ENCODE measurements around the gene ZNF285.
"Not testable (repeated sequence)": the region's sequence is repeated elsewhere in the genome, so short reads cannot be mapped to it uniquely, and the experiment has no call there.

Gene ZNF285

DNA sequence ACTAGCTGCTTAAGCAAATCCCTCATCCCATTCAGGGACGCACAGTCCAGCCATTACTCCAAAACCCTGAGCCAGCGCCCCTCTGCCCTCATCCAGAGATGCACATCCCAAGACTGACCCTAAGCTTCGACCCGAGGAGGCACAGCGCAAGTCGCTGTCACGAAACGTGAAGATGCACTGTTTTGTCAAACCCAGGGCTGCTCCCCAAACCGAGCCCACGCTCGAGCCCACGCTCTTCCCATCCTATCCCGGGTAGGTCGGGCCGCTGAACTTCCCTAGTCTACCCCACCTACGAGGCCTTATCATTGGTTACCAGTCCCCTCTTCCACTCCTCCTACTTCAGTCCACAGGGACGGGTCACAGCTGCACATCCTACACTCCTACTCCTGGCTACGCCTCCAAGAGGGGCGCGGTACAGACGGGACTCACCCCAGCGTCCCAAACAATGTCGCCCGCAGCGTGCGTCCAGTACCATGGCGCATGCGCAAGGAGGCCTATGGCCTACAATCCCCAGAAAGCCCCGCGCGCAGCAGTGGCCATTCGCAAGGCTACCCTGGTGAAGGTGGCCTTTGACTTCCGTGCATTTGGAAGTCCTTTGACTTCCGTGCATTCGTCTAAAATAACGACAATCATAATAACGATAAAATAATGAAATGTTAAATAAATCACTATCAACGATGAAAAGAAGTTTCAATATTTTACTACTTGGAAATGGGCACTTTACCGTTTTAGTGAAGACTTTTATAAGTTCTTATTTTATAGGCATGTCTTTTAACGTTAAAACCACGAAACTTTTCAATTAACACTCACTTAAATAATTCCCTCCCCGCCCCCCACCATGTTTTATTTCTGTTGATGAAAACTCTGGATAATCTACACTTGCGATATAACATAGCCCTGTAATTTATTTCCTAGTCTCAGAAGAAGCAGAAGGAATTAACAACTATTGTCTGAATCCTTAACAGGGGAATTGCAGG is at the start of gene ZNF285:
Gene ZNF285 (minus strand): TSS at position 470 of the 977 bp plus-strand sequence. CDS start 4,395 bp downstream, outside the sequence.
- peak; percentile 78 for DNase-seq

DNA sequence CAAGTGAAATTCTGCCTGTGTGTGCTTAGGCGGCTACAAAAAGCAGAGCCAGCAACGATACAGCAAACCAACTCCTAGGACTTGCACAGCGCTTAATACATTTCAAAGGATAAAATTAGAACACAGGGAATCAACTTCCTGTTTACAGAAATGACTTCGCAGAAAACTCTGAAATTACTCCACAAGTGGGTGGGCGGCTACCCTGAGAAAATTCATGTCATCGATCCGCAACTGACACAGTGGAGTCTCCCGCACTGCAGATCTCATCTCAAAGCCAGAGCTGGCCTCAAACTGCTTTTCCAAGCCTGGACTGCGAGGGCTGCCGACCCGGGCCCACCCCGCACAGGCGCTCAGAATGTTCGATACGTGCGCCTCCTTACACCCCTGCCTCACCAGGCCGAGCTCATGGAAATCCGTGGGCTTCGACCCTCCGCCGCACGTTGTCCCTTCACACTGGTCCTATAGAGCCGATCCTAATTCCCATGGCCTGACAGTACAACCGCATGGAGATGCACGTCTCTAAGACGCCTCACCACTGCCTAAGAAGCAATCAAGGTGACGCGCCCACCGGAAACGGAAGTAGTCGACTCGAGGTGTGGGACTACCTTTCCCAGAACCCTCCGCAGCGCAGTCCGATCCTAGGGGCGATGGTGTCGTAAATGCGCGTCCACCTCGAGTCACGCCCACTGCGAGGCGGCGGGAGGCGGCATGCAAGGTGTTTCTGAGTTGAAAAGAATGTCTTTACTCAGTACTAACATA is 46.7 kb upstream of the ZNF285 start, which contains the start of gene ZNF229:
Gene ZNF229 (minus strand): TSS at position 557 of the 759 bp plus-strand sequence. CDS start 5,625 bp downstream, outside the sequence.
- peak; percentile 65 for DNase-seq

DNA sequence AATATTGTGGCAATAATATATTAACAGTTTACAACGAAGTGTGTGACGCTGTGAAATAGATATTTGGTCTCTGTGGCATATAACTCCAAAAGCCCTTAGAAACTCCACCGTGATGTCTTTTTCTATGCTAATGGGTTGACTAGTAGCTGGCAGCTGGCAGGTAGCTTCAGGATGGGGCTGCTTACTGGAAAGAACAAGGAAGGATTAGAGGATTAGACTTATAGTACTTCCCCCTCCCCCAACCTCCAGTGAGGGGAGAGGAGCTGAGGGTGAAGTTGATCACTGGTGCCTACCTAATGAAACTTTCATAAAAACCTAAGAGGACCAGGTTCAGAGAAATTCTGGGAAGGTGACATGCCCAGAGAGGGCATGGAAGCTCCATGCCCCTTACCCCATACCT is 37.0 kb upstream of the ZNF285 start:
- no peak for DNase-seq

DNA sequence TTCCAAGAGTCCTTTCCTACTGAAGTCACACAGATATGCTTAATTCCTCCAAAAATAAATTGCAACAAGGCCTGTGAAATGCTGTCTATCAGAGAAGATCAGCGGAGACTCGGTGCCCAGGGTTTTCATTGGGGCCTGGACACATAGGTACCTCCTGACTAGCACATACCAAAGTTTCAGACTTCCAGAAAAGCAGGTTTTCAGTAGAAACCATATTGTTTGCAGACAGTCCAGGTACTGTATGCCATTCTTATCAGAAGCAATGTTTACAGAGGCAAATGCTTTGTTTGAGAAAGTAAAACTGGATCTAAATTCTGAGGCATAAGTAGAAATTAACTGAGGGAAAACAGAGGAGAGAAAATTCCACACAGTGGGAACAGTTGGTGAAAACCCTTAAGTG is 34.0 kb upstream of the ZNF285 start:
- DNase-seq, result no peak

DNA sequence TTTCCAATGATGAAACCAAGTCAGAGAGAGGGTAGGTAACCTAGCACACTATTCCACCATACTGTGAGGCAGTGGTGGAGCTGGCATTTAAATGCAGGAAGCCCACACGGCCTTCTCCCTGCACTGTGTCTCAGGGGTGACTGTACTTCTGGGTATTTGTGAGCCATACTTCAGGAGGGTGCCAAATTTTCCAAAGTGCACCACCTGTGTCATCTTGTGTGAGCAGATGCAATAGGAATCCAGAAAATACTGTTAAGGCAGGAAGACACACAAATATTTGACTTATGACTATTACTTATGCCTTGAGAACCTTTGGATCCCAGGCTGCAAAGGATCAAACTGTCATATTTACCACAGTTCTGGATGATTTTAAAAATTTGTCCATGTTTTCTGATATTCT is 29.5 kb upstream of the ZNF285 start:
- no peak for DNase-seq

DNA sequence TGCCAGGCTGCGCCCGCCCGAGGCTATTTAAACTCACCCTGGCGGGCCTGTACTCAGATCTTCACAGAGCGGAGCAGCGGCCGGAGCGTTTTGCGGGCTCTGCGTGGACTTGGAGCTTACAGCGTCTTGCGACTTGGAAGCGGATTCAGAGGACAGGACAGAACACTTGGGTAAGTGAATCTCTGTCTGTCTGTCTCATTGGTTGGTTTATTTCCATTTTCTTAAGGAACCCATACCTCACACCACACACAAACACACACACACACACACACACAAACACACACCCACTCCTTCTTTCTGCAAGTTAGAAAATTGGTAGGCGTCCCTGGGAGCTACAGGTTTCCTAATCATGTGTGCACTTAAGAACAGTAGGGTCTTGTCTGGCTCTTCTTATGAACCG is 14.1 kb upstream of the ZNF285 start:
- DNase-seq, result not testable (repeated sequence)

DNA sequence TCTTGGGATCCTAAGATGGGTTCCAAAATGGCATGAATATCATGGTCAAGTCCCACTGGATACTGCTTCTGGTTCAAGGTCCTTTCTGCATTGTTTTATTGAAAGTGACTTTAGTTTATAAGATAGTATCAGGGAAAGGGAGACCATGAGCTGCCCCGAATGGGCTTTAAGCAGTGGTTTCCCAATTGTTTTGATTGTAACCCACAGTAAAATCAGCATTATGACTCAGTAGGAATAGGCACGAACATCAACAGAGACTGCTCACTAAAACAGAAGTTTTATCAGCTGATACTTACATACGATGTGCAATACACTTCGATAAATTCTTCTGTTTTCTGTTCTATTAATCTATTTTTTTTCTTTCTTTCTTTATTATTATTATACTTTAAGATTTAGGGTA is 12.1 kb downstream of the ZNF285 start:
- DNase-seq, result not testable (repeated sequence)

DNA sequence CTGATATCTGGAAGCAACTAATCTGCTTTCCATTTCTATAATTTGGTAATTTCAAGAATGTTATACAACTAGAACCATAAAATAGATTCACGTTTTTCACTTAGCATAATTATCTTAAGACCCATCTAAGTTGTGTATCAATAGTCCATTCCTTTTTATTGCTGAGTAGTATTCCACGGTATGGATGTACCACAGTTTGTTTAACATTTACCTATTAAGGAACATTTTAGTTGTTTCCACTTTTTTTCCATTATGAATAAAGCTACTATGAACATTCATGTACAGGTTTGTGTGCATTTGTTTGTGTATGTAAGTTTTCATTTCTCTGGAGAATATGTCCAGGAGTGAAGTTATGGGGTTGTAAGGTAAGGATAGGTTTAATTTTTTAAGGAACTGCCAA is 26.6 kb downstream of the ZNF285 start:
- no peak for DNase-seq

DNA sequence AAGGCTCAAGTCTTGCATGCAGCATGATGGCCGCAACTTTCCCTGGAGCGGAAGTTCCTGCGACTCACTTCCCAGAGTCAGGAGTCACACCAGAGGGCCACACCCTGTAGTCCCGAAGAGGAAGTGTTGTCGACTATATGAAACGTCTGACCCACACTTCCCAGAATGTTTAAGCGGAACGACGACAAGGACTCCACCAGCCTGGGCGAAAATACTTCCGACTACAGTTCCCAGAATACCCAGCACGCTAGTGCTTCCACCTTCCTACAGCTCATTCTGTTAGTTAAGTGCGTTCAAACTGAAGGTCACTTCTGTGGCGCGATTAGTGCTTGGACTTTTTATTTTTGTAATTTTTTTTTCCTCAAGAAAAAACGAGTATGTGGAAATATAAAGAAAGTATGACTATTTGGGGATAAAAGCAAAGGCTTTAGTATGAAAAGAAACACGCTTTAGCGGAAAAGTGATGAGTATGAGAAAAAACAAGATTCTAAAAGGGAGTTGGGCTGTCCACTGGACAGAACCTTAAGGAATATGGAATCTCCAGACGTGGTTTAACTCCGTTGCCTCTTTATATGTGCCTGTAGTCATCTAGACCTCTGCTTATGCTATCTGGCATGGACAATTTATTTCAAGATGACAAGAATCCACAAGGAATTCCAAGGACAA is 29.5 kb downstream of the ZNF285 start:
- DNase-seq, result no peak

DNA sequence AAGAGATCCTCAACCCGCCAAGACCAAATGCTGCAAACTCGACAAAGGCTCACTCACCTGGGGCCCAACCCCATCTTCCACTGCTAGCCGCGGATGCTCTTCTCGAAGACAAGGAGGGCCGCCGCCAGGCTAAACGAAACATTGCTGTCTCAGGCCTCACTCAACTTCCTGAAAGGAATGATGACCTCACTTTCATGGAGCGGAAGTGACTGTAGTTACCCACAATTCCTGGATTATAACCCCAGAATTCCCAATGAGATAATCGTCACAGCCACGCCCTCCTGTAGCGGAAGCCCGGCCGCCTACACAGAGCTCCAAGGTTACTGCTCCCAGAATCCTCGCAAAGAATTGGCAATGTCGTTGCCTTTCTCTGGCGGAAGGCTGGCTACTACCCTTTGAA is 34.4 kb downstream of the ZNF285 start:
- no peak for DNase-seq

DNA sequence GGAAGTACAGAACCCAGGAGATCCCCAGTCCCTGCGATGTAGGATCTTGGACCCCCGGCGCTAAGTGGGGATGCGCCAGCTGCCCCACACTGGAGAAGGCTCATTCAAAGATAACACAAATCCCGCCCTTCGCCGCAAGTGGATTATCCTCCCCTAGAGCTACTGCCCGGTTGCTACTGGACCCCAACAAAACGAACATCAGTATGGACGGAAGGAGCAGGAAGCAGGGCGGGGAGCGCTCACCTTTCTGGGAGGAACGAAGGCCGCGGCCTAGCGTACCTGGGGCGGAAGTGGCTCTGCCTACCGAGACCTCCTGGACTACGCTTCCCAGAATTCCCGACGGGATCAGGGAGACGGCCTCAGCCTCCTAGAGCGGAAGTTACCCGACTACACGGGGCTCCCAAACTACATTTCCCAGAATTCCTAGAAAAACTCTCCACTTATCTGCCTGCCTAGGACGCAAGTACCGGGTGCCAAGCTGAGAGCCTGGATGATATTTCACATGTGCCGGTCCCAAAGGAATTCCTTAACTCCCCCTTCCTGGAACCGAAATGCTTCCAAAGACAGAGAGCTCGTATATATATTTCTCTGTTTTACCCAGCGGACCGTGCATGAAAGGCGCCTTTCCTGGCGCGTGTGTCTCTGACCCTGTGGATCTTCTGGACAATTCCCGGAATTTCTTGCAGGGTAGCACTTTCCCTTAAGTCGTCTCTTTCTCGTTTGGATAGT is 44.9 kb downstream of the ZNF285 start, which contains the start of gene ZNF112:
Gene ZNF112 (minus strand): TSS at position 298 of the 729 bp plus-strand sequence. CDS start 16,141 bp downstream, outside the sequence.
- DNase-seq, result peak; percentile 1

DNA sequence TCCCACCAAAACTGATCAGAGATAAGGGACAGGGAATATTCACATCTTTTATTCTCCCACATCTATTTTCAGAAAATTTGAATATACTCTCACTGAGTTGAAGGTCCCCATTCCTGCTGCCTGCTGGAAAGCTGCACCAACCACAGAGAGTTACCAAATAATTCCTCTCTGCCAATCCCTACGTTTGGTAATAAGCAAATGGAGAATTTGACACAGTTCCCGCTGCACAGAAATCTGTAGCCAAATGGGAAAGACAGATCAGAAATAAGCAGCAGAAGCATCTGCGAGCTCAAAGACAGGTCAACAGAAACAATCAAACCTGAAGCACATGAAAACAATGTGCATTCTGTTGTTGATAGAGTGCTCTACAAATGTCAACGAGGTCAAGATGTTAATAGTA is 54.9 kb downstream of the ZNF285 start:
- no peak for DNase-seq

DNA sequence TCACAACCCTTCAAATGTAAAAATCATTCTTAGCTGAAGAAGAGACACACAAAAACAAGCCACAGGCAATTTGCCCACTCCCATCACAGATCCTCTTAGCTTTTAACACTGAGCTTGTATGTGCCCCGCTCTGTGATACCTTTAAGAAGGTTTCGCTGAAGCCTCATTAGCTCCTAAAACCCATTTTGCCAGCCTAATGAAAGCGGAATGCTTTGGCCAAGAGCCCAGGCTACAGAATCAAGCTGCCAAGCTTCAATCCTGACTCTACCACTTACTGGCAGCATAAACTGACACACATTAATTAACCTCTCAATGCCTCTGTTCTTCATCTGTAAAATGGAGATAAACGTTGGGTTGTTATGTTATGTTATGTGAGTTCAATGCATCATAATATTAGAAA is 55.4 kb downstream of the ZNF285 start:
- no peak for DNase-seq

DNA sequence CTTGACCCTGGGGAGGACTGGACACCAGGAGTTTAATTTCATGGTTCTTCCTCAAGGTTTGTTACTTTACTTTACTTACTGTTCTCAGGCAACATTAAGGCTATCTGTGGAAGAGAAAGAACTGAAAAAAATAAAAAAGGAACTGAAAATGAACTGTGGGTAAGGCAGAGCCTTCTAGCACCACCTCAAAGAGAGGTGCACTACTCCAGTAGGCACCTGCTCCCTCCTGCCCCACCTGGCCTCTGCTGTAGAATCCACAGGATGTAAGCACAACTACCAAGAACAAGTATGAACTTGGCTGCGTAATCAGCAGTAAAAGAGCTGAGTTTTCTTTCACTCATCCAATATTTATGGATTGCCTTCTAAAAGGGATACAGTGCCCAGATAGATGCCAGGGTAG is 57.2 kb downstream of the ZNF285 start:
- DNase-seq, result no peak

DNA sequence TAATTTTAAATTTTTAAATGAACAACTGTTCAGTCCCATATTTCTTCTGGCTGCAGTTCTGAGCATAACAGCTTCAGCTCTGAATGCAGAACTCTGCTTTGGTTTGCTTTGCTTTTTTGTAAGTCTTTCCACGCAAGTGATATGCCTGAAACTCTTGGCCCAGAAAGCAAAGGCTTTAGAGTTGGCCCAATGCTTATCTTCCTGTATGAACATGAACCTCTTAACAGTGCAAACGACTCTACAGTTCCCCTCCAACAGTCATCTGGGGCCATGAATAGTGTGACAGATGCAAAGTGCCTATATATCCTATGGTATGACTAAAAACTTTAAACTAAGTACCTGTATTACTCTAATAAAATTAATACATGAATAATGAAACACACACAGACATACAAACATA is 59.6 kb downstream of the ZNF285 start:
- no peak for DNase-seq

DNA sequence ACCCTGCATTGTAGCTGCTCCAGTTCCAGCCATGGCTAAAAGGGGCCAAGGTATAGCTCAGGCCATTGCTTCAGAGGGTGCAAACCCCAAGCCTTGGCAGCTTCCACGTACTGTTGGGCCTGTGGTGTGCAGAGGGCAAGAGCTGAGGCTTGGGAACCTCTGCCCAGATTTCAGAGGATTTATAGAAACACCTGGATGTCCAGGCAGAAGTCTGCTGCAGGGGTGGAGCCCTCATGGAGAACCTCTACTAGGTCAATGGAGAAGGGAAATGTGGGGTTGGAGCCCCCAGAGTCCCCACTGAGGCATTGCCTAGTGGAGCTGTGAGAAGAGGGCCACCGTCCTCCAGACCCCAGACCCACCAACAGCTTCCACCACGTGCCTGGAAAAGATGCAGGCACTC is 66.8 kb downstream of the ZNF285 start:
- DNase-seq, result not testable (repeated sequence)

All from CD4-positive, alpha-beta T cell treated with Interleukin-10 for 1 hour (primary cell).